Loucy (cell line): ENCODE measurements around the gene HBD.

ENCODE experiments used
- CTCF ChIP-seq: fragments of 200-600 bp; sonication (generic); conservative IDR thresholded peaks from 2 replicates; pipeline ENCODE4 v1.5.1; 2014; ENCODE audit warnings: mild to moderate bottlenecking, antibody characterized with exemption, low read length
- EZH2phosphoT487 ChIP-seq: fragments of 200-600 bp; IDR thresholded peaks from 2 replicates; pipeline ENCODE4 v1.6.1; 2018; ENCODE audit warnings: antibody characterized with exemption, mild to moderate bottlenecking, moderate library complexity, borderline replicate concordance

GRCh38 chr11:5280582-5281102 lies 46.4 kb upstream of the HBD start:
- no peak for TF ChIP-seq CTCF
- TF ChIP-seq EZH2phosphoT487 = no peak
